Prostate gland (tissue), 2 donors: ENCODE data around the gene PARVB. TPM values are rescaled to one million over a fixed set of nuclear protein-coding genes. Genes with fewer than 3 reads are reported as not detected.

Source experiments
- DNase-seq: peaks from one replicate; pipeline ENCODE4 v3.0.0-alpha.2; 2019; ENCODE audit warnings: low spot score
- H3K27ac ChIP-seq, 2 donors: fragments of 200-600 bp; sonication (generic); 2 replicates each; pipeline ENCODE4 v1.5.1; 2017 to 2019
- H3K27me3 ChIP-seq: fragments of 200-600 bp; sonication (generic); replicated peaks from 2 replicates; pipeline ENCODE4 v1.5.1; 2019; ENCODE audit not compliant: insufficient read depth
- H3K36me3 ChIP-seq, 2 donors: fragments of 200-600 bp; sonication (generic); 1 replicate in 1 of 2; 2 replicates in 1 of 2; pipeline versions ENCODE4 v1.5.1 to v1.8.1; 2017 to 2019
- H3K4me1 ChIP-seq: fragments of 200-600 bp; sonication (generic); replicated peaks from 2 replicates; pipeline ENCODE4 v1.5.1; 2019
- H3K4me3 ChIP-seq, 2 donors: fragments of 200-600 bp; sonication (generic); 2 replicates each; pipeline ENCODE4 v1.5.1; 2017 to 2019
- H3K9me3 ChIP-seq: fragments of 200-600 bp; sonication (generic); 2 replicates; pipeline ENCODE4 v1.5.1; 2017
- POLR2A ChIP-seq: fragments of 450-650 bp; IDR thresholded peaks from one replicate; pipeline ENCODE4 v1.6.1; 2016; ENCODE audit warnings: antibody characterized with exemption, mild to moderate bottlenecking
- POLR2AphosphoS5 ChIP-seq: sonication (generic); formaldehyde crosslinking; IDR thresholded peaks from one replicate; pipeline ENCODE4 v1.6.1; 2017; ENCODE audit warnings: antibody characterized with exemption
- WGBS: methylation state at CpG from one replicate; pipeline ENCODE4 v1.1.5; 2018; 5-methylcytosine and 5-hydroxymethylcytosine counted together
- intact Hi-C: fragments of 100-400 bp; cut with DNase I; formaldehyde crosslinking; loops from one replicate; pipeline ENCODE4 v1.14.2; 2022
- total RNA-seq, 2 donors: library from RNA; depleted of rRNA; stranded (reverse); fragments of >200 nt; gene quantifications; one replicate each; pipeline ENCODE4 v1.1.0, GENCODE V29; 2016
- TF ChIP-seq, protein P1 (sequence below), 4 experiments: fragments of 200-600 bp in 2 of 4; fragments of 450-650 bp in 2 of 4; sonication (generic) in 2 of 4; IDR thresholded peaks; 1 replicate in 3 of 4; 2 replicates in 1 of 4; pipeline ENCODE4 v1.5.1; 2016 to 2019; ENCODE audit warnings: antibody characterized with exemption in 4 of 4, mild to moderate bottlenecking in 2 of 4, moderate library complexity in 2 of 4

PARVB gene
- total RNA-seq, 2 donors from 2014 or later = 11.7 to 28.4 TPM

DNA sequence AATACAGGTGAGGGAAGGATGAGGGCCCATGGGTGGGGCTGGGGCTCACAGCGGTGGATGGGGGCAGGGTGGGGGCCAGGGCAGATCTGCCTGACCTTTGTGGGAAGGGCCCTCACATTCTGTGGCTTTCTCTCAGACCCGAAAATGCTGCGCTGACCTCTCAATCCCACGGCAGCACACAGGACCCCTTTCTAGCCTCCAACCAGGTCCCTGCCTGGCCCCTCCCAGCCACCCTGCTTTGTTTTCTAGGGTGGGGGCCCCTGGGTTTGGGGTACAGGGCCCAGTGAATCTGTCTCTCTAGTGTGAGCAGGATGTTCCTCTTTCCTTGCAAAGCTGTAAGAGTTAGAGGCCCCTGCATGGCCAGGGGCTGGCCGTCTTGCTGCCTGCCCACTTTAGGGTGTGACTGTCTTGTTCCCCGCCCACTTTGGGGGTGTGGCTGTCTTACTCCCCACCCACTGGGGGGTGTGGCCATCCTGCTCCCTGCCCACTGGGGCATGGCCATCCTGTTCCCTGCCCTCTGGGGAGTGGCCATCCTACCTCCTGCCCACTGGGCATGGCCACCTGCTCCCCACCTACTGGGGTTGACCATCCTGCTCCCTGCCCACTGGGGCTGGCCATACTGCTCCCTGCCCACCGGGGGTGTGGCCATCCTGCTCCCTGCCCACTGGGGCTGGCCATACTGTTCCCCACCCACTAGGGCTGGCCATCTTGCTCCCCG, 168.2 kb downstream of the PARVB start:
- no peaks in the 10 kb centered on the region for H3K36me3 ChIP-seq
- H3K4me3 ChIP-seq = no peak overlapping the region
- 92% methylated on average over 8 of the region's 8 CpGs for WGBS
- no peak for TF ChIP-seq POLR2A
- TF ChIP-seq POLR2AphosphoS5 = no peak
- TF ChIP-seq, protein P1, sequence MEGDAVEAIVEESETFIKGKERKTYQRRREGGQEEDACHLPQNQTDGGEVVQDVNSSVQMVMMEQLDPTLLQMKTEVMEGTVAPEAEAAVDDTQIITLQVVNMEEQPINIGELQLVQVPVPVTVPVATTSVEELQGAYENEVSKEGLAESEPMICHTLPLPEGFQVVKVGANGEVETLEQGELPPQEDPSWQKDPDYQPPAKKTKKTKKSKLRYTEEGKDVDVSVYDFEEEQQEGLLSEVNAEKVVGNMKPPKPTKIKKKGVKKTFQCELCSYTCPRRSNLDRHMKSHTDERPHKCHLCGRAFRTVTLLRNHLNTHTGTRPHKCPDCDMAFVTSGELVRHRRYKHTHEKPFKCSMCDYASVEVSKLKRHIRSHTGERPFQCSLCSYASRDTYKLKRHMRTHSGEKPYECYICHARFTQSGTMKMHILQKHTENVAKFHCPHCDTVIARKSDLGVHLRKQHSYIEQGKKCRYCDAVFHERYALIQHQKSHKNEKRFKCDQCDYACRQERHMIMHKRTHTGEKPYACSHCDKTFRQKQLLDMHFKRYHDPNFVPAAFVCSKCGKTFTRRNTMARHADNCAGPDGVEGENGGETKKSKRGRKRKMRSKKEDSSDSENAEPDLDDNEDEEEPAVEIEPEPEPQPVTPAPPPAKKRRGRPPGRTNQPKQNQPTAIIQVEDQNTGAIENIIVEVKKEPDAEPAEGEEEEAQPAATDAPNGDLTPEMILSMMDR (IDR thresholded peaks at IDR 0.05) = no peak
- H3K4me1 ChIP-seq = no peaks in the 10 kb centered on the region
- no peak overlapping the region for H3K27ac ChIP-seq
- intact Hi-C loops = no loop called here
- H3K27me3 ChIP-seq = no peaks in the 10 kb centered on the region
- no peaks in the 10 kb centered on the region for H3K9me3 ChIP-seq
- no peak for DNase-seq

DNA sequence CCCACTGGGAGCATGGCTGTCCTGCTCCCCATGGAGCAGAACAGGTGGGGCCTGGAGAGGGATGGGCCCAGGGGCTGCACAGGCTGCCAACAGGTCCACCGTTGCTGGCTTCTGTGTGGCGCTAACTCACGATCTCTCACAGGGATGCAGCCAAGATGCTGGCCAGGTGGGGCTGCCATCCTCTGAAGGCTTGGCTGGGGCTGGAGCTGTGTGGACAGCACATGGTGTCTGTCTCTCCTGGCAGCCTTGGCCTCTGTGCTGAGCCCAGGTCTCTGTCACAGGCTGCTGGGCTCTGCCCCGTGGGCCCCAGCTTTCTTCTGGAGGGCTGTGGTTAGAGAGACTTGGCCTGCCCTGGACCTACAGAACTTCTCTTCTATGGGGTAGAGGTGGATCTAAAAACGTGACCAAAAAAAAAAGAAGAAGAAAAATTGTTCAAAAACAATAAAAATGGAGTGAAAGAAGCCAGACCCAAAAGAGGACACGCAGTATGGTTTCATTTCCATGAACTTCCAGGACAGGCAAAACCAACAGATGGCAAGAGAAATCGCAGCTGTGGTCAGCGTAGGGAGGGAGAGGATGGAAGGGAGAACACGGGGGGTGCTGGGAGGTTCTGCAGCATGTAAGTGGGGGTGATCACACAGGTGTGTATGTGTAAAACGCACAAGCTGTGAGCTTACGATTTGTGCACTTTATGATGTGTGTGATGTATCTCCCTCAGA, 168.9 kb downstream of the PARVB start:
- TF ChIP-seq POLR2AphosphoS5 = no peak
- TF ChIP-seq, protein P1 (IDR thresholded peaks at IDR 0.05) = no peak
- TF ChIP-seq POLR2A = no peak
- H3K9me3 ChIP-seq = no peaks in the 10 kb centered on the region
- WGBS = 56% methylated on average over 11 of the region's 11 CpGs
- no peak overlapping the region for H3K4me3 ChIP-seq
- H3K4me1 ChIP-seq = no peaks in the 10 kb centered on the region
- intact Hi-C loops = no loop called here
- no peak overlapping the region for H3K27ac ChIP-seq
- H3K36me3 ChIP-seq = no peaks in the 10 kb centered on the region
- DNase-seq = no peak
- H3K27me3 ChIP-seq = no peaks in the 10 kb centered on the region

DNA sequence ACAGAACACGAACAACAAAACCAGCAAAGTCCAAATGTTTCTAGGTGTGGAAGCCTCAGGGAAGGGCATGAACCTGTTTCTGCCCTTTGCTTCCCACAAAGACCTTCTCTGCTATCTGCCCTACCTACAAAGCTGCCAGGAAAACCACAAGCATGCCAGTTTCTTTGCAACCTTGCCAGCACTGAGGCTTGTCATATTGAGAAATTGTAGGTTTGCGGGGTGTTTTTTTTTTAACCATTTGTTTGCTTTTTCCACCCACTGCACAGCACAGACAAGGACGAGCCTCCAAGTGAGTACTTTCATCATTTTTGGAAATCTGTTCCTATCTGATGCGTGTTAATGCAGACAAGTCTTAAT, 169.4 kb downstream of the PARVB start:
- no peak for DNase-seq

DNA sequence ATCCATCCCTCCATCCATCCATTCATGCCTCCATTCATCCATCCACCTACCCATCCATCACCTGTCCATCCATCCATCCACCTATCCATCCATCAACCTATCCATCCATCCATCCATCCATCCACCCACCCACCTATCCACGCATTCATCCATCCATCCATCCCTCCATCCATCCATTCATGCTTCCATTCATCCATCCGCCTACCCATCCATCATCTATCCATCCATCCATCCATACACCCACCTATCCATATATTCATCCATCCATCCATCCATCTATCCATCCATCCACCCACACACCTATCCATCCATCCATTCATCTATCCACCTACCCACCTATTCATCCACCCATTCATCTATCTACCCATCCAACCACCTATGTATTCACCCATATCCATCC, 170.5 kb downstream of the PARVB start:
- DNase-seq = no peak
- Histone ChIP-seq H3K27ac (no peak overlapping the region), H3K9me3 (no peaks in the 10 kb centered on the region), H3K27me3 (no peaks in the 10 kb centered on the region), H3K4me3 (no peak overlapping the region), H3K36me3 (no peaks in the 10 kb centered on the region), H3K4me1 (no peaks in the 10 kb centered on the region)
- WGBS = 72% methylated on average over 2 of the region's 2 CpGs
- intact Hi-C loops = no loop called here
- TF ChIP-seq POLR2A = no peak
- TF ChIP-seq, protein P1 (IDR thresholded peaks at IDR 0.05) = no peak
- no peak for TF ChIP-seq POLR2AphosphoS5

More for the DNA sequence above, 169.4 kb downstream of the PARVB start:
- intact Hi-C loops = no loop called here
- H3K4me3 ChIP-seq = no peak overlapping the region
- H3K27me3 ChIP-seq = no peaks in the 10 kb centered on the region
- no peaks in the 10 kb centered on the region for H3K4me1 ChIP-seq
- H3K9me3 ChIP-seq = no peaks in the 10 kb centered on the region
- no peaks in the 10 kb centered on the region for H3K36me3 ChIP-seq
- H3K27ac ChIP-seq = no peak overlapping the region
- no peak for TF ChIP-seq POLR2A
- TF ChIP-seq, protein P1 (IDR thresholded peaks at IDR 0.05) = no peak
- TF ChIP-seq POLR2AphosphoS5 = no peak
- WGBS = 37% methylated on average over 4 of the region's 4 CpGs
